H9 (cell line): Measurements from ENCODE around the gene CNNM3. TPM values are rescaled to one million over a fixed set of nuclear protein-coding genes. Genes with fewer than 3 reads are reported as not detected.

ENCODE experiments used
- DNase-seq: peaks from one replicate; pipeline ENCODE4 v3.0.0-alpha.2; 2017
- H2AFZ ChIP-seq: one replicate; pipeline ENCODE4 v1.6.1; 2013; ENCODE audit warnings: mild to moderate bottlenecking, low read length, control low read depth, moderate library complexity
- H2AK5ac ChIP-seq: 2 replicates; pipeline ENCODE4 v1.6.1; 2013; ENCODE audit warnings: low read length, control low read depth, mixed read lengths; ENCODE audit not compliant: insufficient read length
- H2BK120ac ChIP-seq: one replicate; pipeline ENCODE4 v1.6.1; 2013; ENCODE audit warnings: low read depth, mild to moderate bottlenecking, low read length, control low read depth, inconsistent platforms; ENCODE audit not compliant: poor library complexity, severe bottlenecking
- H2BK12ac ChIP-seq: 2 replicates; pipeline ENCODE4 v1.6.1; 2013; ENCODE audit warnings: low read length, control low read depth, mixed read lengths, low read depth; ENCODE audit not compliant: insufficient read length
- H2BK15ac ChIP-seq: 2 replicates; pipeline ENCODE4 v1.6.1; 2013; ENCODE audit warnings: low read depth, low read length, control low read depth
- H2BK20ac ChIP-seq: one replicate; pipeline ENCODE4 v1.6.1; 2013; ENCODE audit warnings: low read depth, mild to moderate bottlenecking, low read length, control low read depth, inconsistent platforms; ENCODE audit not compliant: poor library complexity, severe bottlenecking
- H2BK5ac ChIP-seq: 2 replicates; pipeline ENCODE4 v1.6.1; 2013; ENCODE audit warnings: low read length, control low read depth, mixed read lengths; ENCODE audit not compliant: insufficient read length
- H3K14ac ChIP-seq: 2 replicates; pipeline ENCODE4 v1.6.1; 2013; ENCODE audit warnings: low read length, control low read depth; ENCODE audit not compliant: insufficient read depth
- H3K18ac ChIP-seq: 2 replicates; pipeline ENCODE4 v1.6.1; 2013; ENCODE audit warnings: low read depth, mild to moderate bottlenecking, mixed read lengths, low read length, control low read depth; ENCODE audit not compliant: insufficient read length
- H3K23ac ChIP-seq: 2 replicates; pipeline ENCODE4 v1.6.1; 2013; ENCODE audit warnings: low read length, control low read depth, mixed read lengths, low read depth; ENCODE audit not compliant: insufficient read length
- H3K23me2 ChIP-seq: 2 replicates; pipeline ENCODE4 v1.6.1; 2013; ENCODE audit warnings: low read depth, mild to moderate bottlenecking, mixed read lengths, low read length, control low read depth; ENCODE audit not compliant: insufficient read length, poor library complexity, severe bottlenecking
- H3K27ac ChIP-seq: 2 replicates; pipeline ENCODE4 v1.5.1; 2013; ENCODE audit warnings: low read length, control low read depth, mixed read lengths, low read depth; ENCODE audit not compliant: insufficient read length
- H3K27me3 ChIP-seq: 2 replicates; pipeline ENCODE4 v1.6.1; 2013; ENCODE audit warnings: low read length, control low read depth, inconsistent platforms; ENCODE audit not compliant: insufficient read depth
- H3K4ac ChIP-seq: 2 replicates; pipeline ENCODE4 v1.6.1; 2013; ENCODE audit warnings: low read depth, mild to moderate bottlenecking, control low read depth, inconsistent platforms, low read length, moderate library complexity
- H3K4me1 ChIP-seq: 2 replicates; pipeline ENCODE4 v1.6.1; 2013; ENCODE audit warnings: low read length, control low read depth, inconsistent platforms; ENCODE audit not compliant: insufficient read depth
- H3K4me2 ChIP-seq: 2 replicates; pipeline ENCODE4 v1.6.1; 2013; ENCODE audit warnings: low read length, control low read depth, mixed read lengths; ENCODE audit not compliant: insufficient read length, insufficient read depth
- H3K56ac ChIP-seq: 2 replicates; pipeline ENCODE4 v1.6.1; 2013; ENCODE audit warnings: low read depth, mild to moderate bottlenecking, mixed read lengths, low read length, control low read depth; ENCODE audit not compliant: insufficient read length
- H3K79me1 ChIP-seq: 2 replicates; pipeline ENCODE4 v1.6.1; 2013; ENCODE audit warnings: low read depth, mild to moderate bottlenecking, moderate library complexity, low read length, control low read depth, inconsistent platforms; ENCODE audit not compliant: insufficient read depth, poor library complexity, severe bottlenecking
- H3K79me2 ChIP-seq: 2 replicates; pipeline ENCODE4 v1.6.1; 2013; ENCODE audit warnings: low read length, control low read depth, inconsistent platforms; ENCODE audit not compliant: insufficient read depth
- H3K9ac ChIP-seq: 2 replicates; pipeline ENCODE4 v1.6.1; 2013; ENCODE audit warnings: low read length, control low read depth, mixed read lengths; ENCODE audit not compliant: insufficient read length; ENCODE audit errors: extremely low read depth
- H3K9me3 ChIP-seq: one replicate; pipeline ENCODE4 v1.6.1; 2013; ENCODE audit warnings: low read depth, low read length, inconsistent platforms; ENCODE audit not compliant: control insufficient read depth
- H3T11ph ChIP-seq: one replicate; pipeline ENCODE4 v1.6.1; 2013; ENCODE audit warnings: mild to moderate bottlenecking, low read length, control low read depth, inconsistent platforms
- H4K20me1 ChIP-seq: one replicate; pipeline ENCODE4 v1.6.1; 2013; ENCODE audit not compliant: control insufficient read depth, insufficient read length, insufficient read depth
- H4K5ac ChIP-seq: 2 replicates; pipeline ENCODE4 v1.6.1; 2013; ENCODE audit warnings: low read depth, mild to moderate bottlenecking, mixed read lengths, low read length, control low read depth; ENCODE audit not compliant: insufficient read length
- H4K8ac ChIP-seq: replicated peaks from 2 replicates; pipeline ENCODE4 v1.6.1; 2013; ENCODE audit warnings: low read length, control low read depth, mixed read lengths, low read depth; ENCODE audit not compliant: insufficient read length
- H4K91ac ChIP-seq: 2 replicates; pipeline ENCODE4 v1.6.1; 2013; ENCODE audit warnings: low read depth, mild to moderate bottlenecking, moderate library complexity, mixed read lengths, low read length, control low read depth; ENCODE audit not compliant: insufficient read length
- H3K27ac Mint-ChIP-seq, 3 experiments: 2 replicates in 2 of 3; 3 replicates in 1 of 3; pipeline ENCODE4 v1.8.0; 2020 to 2021; ENCODE audit warnings: mixed read lengths in 3 of 3, mild to moderate bottlenecking in 1 of 3, moderate library complexity in 1 of 3
- H3K27me3 Mint-ChIP-seq: 2 replicates; pipeline ENCODE4 v1.8.0; 2021; ENCODE audit warnings: low read depth, mild to moderate bottlenecking, moderate library complexity, mixed read lengths
- H3K36me3 Mint-ChIP-seq, 3 experiments: 2 replicates in 2 of 3; 3 replicates in 1 of 3; pipeline ENCODE4 v1.8.0; 2020 to 2021; ENCODE audit warnings: low read depth in 3 of 3, mixed read lengths in 3 of 3; ENCODE audit not compliant: insufficient read depth in 1 of 3
- H3K4me1 Mint-ChIP-seq, 2 experiments: 2 replicates each; pipeline ENCODE4 v1.8.0; 2020; ENCODE audit warnings: mixed read lengths in 2 of 2
- H3K4me3 Mint-ChIP-seq, 2 experiments: 2 replicates in 1 of 2; 3 replicates in 1 of 2; pipeline ENCODE4 v1.8.0; 2020 to 2021; ENCODE audit warnings: mild to moderate bottlenecking in 2 of 2, mixed read lengths in 2 of 2, moderate library complexity in 1 of 2
- H3K9me3 Mint-ChIP-seq, 2 experiments: 2 replicates in 1 of 2; 3 replicates in 1 of 2; pipeline ENCODE4 v1.8.0; 2020; ENCODE audit warnings: mild to moderate bottlenecking in 2 of 2, mixed read lengths in 2 of 2, moderate library complexity in 1 of 2
- CTCF ChIP-seq: fragments of 200-600 bp; sonication (generic); conservative IDR thresholded peaks from 3 replicates; pipeline ENCODE4 v1.8.0; 2021; ENCODE audit warnings: antibody characterized with exemption, mild to moderate bottlenecking
- WGBS: extraction: QIAGEN DNeasy Blood & Tissue Kit; methylation state at CpG from one replicate; pipeline ENCODE4 v1.1.7; 2013; ENCODE audit warnings: missing lambda C conversion rate, low lambda C conversion rate, mixed read lengths; ENCODE audit not compliant: insufficient read length; ENCODE audit errors: extremely low coverage; 5-methylcytosine and 5-hydroxymethylcytosine counted together
- total RNA-seq: library from RNA; stranded (reverse); gene quantifications from 2 replicates; pipeline ENCODE4 v1.2.1, GENCODE V29; 2021

The CNNM3 gene
- total RNA-seq, 1 experiment from 2014 or later: 25.0 TPM

- H3K27ac ChIP-seq: no peak overlapping the region
- H2AFZ ChIP-seq: no peak overlapping the region
- H2BK15ac ChIP-seq: no peak overlapping the region
- peaks cover 3% of the 10 kb centered on the region; the same call in 1 of the 2 replicates for H3K4me1 ChIP-seq
- H2BK5ac ChIP-seq: no peak overlapping the region
- Mint-ChIP-seq H3K4me1 (peaks cover 20% of the 10 kb centered on the region in 2 experiments), H3K27me3 (no peaks in the 10 kb centered on the region), H3K4me3 (no peak overlapping the region), H3K27ac (no peak overlapping the region; a peak in 1 of 7 replicates), H3K36me3 (peaks cover 29 to 68% (median 67%) of the 10 kb centered on the region in 3 experiments), H3K9me3 (no peaks in the 10 kb centered on the region)
- no peaks in the 10 kb centered on the region for H3K27me3 ChIP-seq
- H3K9me3 ChIP-seq: no peaks in the 10 kb centered on the region
- no peak overlapping the region for H3K18ac ChIP-seq
- no peak overlapping the region for H2BK12ac ChIP-seq
- H3K56ac ChIP-seq: no peak overlapping the region
- H4K8ac ChIP-seq: no peak overlapping the region
- no peak overlapping the region for H3K14ac ChIP-seq
- no peak for DNase-seq
- H3K4ac ChIP-seq: no peak overlapping the region
- no peak overlapping the region for H4K5ac ChIP-seq
- H3K79me2 ChIP-seq: peaks cover 10% of the 10 kb centered on the region; the same call in 1 of the 2 replicates
- H2BK120ac ChIP-seq: no peak overlapping the region
- no peaks in the 10 kb centered on the region for H4K20me1 ChIP-seq
- no peak overlapping the region for H3K9ac ChIP-seq
- H2BK20ac ChIP-seq: no peak overlapping the region
- WGBS: no CpG with 5 or more reads among the region's 19 CpGs
- H3K4me2 ChIP-seq: no peak overlapping the region
- TF ChIP-seq CTCF: no peak
- H2AK5ac ChIP-seq: no peak overlapping the region
- H3K23me2 ChIP-seq: peaks cover 13% of the 10 kb centered on the region
- no peak overlapping the region for H3T11ph ChIP-seq
- H3K79me1 ChIP-seq: peaks cover 10% of the 10 kb centered on the region
- H4K91ac ChIP-seq: no peak overlapping the region
- no peak overlapping the region for H3K23ac ChIP-seq
Measured at GRCh38 chr2:96863575-96864342, 47.7 kb downstream of the CNNM3 start.
